Measurements from ENCODE around the gene TMEFF2.

Gene TMEFF2, protein sequence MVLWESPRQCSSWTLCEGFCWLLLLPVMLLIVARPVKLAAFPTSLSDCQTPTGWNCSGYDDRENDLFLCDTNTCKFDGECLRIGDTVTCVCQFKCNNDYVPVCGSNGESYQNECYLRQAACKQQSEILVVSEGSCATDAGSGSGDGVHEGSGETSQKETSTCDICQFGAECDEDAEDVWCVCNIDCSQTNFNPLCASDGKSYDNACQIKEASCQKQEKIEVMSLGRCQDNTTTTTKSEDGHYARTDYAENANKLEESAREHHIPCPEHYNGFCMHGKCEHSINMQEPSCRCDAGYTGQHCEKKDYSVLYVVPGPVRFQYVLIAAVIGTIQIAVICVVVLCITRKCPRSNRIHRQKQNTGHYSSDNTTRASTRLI

DNA sequence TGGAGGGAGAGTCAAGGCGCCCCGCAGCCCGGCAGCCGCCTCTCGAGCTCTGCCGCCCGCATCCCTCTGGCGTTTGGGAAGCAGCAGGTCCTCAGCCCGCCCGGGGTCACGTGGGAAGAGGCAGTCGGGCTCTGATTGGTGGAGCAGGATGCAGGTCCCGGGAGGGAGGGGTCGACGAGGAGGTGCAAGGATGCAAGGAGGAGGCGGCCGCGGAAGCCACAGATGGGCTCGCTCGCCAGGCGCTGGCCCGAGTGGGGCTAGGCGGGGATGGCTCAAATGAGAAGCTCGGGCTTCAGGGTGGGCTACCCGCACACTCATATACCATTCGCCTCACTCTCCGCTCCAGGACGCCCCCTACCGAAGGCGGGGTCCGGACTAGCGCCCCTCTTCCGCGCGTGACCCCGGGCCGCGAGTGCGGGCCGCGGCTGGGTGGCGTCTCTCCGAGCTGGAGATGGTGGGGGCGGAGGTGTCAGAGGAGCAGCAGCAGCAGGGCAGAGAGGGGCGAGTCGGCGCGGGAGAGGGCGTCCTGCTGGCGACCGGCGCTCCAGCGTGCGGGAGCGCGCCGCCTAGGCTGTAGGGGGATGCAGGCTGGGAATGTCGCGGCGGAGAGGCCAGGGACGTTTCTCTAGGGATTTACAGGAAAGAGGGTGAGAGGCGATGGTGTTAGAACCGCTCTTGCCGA is at the start of gene TMEFF2:
TSS of gene TMEFF2 (minus strand) at position 68 of the 682 bp plus-strand sequence. CDS start 409 bp downstream, outside the sequence.
- no peak for FAIRE-seq

DNA sequence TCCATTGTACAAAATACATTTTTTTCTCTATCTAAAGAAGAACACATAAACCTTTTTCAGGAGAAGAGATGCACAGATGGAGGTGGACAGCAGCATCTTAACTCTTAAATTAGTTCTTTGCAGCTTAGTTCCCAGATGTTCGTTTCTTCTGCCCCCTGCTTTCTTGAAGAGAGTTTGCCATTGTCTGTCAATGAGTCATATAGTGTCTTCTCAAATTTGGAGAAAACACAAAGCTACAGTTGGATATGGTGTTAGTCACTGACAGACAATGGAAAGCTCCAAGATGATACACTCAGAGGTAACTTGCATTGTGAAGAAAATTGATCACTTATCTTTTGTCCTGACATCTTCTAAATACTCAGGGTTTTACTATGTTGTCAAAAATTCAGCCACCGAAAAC is 48.8 kb upstream of the TMEFF2 start:
- no peak for FAIRE-seq

DNA sequence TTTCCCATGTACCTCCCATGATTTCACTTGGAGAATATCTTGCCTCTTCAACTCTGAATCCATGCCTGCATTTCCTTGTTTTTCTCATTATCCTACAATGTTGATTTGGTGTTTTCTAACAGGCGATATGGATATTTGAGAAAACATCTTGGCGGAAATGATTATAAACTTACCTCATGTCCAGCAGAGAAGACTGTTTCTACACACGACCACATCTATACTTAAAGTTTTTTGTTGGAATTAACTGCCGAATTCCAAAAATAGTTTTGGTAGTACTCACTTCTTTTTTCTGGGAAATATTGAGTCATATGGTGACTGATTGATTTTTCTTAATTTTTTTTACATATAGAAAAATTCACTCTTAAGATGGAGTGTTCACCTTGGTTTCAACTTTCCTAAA is 41.4 kb upstream of the TMEFF2 start:
- no peak for FAIRE-seq

DNA sequence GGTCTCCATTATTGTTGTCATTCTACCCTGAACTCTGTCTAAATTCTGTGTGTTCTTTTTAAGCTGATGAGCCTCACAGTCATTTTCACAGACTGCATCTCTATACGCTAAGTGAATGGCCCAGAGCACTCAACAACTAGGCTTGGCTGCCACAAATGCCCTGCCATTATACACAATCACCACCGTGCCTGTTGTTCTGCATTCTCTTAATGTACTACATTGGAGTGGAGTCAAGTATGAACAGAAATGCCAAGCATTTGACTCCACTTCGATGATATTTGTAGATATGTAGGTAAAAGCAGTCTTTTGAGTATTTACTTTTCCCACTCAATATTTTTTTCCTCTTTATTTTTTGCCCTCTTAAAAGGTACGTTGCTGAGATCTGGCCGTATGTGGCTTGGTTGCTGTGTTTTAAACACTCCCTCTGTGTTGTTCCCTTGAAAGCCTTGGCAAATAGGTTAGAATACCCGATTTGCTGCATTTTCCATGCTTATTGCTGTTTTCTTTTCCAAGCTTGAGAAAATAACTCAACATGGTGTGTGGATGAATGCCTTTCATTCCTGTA is 36.2 kb upstream of the TMEFF2 start:
- FAIRE-seq: no peak

DNA sequence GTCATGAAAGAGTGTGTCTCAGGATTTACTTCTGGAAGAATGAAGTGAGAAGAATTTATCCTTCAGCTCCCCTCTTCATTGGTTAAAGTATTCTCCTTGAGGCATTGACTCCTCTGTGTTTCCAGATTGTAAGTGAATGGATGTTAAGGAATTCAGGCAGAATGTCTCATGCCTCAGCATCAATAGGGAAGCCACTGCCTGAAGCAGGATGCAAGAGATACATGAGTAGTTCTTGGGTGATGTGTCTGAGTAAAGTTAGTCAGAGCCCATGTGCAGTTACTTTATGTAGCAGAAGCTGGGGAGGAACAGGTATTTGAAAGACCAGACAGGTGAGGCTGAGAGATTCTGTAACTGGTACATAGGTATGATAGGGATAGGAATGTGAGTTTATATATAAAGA is 34.0 kb upstream of the TMEFF2 start:
- FAIRE-seq: no peak

DNA sequence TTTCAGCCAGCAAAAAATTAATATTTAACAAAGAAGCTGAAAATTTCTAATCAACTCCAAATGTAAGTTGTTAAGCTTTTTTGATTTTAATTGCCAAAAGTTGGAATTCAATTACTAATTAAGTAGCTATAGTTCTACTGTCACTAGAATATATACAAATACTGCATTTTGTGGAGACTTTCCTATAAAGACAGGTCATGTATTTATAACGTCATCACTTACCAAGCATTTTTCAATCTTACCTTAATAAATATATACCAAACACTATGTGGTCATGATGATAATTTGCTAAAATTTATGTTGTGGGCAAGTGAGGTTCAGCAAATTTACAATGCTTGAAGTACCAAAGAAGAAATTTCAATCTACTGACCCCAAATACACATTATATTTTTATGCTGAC is 24.2 kb upstream of the TMEFF2 start:
- no peak for FAIRE-seq

DNA sequence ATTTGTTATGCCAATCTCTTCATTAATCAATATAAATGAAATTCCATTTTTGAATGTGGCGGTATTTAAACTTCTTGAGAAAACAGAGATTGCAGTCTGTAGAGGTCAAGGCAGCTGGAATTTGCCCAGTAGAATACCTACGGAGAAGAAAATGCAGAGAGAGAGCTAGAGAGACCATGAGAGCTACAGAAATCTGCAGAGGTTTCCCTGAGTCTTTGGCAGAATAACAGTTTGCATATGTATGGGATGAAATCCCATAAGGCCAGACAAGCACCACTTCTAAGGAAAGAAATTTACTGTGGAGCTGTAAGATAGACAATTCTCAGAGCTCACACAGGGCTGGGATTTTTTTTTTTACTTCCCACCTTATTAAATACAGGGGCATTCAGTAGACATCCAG is 23.6 kb upstream of the TMEFF2 start:
- FAIRE-seq: no peak

DNA sequence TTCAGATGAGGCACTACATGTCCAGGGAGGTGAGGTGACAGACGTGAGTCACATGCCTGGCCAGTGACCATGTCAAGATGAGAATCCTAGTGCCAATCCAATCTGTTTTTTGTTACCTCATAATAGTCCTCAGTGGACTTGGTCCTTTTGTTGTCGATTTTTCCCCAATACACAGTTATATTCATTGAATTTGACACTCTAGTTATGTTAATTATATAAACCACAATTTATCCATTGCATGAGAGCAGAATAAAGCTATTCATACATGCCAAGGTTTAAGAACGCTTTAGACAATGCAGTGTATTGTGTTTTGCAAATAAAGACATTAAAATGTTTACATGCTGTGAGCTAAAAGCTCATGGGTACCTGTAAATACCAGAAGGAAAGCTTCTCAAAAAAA is 21.6 kb upstream of the TMEFF2 start:
- FAIRE-seq: no peak

DNA sequence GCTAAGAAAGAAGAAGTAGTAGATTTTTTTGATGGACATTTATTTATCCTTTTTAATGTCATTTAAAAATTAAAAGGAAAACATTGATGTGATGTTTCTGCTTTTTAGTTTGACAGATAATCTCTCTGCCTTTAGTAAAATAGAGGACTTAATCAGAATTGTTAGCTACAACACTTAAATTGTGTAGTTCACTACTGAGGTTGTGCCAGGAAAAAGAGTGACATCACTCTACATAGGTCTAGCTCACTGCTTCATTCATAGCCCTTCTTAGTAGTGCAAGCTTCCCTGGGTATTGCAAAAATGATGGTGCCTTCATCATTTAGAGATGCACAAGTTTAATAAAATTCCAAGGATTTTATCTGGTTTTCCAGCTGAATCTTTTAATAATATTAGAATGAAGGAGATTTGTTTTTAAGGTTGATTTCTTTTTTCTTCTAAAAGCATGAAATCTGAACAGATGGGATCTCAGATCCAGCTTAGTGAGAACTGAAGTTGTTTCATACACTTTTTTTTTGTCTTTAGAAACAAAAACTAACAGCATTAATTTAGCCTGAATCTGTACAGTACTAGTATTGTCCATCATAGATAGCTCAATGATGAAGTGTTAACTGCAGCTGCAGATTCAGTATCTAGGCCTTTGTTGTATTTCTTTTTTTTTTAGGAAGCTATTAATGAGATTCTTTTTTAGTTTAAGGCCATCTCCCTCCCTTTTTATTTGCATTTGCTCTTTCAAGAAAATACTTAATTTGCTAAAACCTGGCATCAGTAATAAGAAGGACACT is 20.6 kb upstream of the TMEFF2 start:
- no peak for FAIRE-seq

DNA sequence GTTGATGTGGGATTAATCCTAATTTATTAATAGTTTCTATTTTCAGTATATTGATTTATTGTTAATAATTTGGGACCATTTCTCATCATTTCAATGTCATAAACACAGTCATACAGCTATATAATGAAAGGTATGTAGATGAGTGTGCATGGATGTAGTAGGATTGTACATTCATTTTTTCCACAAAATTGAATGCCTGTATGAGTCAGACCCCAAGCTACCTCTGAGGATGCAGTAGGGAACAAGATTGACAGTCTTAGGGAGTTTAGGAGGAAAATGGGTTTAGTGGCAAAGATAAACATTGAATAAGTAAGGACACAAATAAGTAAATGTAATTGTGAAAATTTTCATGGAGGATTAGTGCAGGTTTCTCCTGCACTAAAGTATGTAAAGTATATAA is 14.1 kb upstream of the TMEFF2 start:
- no peak for FAIRE-seq

DNA sequence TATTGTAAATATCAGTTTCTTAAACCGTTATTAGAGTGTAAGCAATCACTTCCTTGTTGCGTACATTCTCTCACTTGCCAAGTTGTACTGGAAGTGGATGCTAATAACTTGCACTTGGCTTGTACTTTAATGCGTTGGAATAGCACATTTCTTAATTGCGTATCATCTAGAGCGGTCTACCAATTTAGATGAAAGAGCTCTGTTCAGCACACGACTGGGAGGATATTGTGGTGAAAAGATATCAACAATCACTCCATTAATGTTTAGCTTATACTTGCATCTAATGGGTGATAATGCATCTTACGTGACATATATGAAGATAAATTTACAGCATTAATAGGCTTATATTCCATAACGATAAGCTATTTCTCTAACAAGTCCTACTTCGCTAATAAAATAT is 11.7 kb upstream of the TMEFF2 start:
- no peak for FAIRE-seq

DNA sequence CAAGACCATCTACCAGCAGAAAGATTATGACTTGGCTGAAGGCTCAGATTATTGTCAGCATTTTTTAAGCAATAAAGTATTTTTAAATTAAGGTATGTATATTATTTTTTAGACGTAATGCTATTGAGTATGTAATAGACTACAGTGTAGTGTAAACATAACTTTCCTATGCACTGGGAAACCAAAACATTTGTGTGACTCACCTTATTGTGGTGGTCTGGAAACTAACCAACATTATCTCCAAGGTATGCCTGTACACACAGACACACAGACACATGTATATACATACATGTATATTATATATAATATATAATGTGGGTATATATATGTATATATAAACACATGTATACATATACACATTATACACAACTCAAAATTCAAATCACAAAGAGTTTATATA is 9.1 kb upstream of the TMEFF2 start:
- FAIRE-seq: no peak

DNA sequence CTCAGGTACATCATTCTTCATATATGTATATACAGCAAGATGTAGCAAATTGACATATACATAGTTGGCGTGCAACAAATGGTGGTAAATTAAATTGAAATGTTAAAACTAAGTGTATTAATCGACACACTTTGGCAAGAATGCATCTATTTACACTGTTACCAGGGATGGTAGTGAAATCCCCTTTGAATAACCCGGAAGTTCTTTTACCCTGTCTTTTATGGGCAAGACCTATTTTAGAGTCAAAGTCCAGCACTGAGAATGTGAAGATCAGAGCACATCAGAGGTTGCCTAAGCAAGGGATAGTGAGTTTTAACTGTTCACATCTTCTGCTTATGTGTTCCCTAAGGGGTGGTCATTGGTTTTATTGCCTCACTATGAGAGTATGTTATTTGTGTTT is 7.6 kb upstream of the TMEFF2 start:
- FAIRE-seq: no peak

DNA sequence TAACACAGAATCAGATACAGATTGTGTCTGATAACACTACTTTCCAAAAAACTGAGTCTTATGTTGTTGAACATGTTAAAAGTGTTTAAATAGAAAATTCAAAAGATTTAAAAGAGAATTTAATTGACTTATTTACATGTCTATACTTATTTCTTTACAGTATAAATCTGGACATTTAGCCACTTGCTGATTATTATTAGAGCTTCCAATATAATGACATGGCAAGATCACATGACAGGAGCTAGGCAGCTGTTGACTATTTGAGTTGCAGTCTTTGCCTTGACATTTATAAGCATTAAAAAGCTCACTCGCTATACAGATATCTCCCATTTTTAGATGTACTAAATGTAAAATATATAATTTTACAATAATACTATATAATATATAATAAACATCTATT is 6.4 kb upstream of the TMEFF2 start:
- FAIRE-seq: no peak

DNA sequence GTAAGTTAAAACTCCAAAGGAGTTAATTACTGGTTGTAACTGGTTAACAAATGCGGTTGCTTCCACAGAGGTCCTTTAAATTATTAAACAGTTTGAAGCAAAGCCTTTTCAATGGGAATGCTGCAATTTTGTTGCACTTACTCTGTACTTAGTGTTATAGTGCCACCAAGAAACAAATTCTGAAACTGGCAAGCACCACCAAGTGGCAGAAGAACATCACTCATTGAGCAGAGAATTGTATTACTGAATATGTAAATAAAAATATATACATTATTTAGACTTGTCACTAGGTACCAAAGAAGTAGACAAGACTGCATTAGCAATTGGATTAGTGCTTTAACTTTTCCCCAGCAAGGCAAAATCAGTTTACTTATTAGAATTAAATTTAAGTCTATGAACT is 2.6 kb upstream of the TMEFF2 start:
- FAIRE-seq: no peak

DNA sequence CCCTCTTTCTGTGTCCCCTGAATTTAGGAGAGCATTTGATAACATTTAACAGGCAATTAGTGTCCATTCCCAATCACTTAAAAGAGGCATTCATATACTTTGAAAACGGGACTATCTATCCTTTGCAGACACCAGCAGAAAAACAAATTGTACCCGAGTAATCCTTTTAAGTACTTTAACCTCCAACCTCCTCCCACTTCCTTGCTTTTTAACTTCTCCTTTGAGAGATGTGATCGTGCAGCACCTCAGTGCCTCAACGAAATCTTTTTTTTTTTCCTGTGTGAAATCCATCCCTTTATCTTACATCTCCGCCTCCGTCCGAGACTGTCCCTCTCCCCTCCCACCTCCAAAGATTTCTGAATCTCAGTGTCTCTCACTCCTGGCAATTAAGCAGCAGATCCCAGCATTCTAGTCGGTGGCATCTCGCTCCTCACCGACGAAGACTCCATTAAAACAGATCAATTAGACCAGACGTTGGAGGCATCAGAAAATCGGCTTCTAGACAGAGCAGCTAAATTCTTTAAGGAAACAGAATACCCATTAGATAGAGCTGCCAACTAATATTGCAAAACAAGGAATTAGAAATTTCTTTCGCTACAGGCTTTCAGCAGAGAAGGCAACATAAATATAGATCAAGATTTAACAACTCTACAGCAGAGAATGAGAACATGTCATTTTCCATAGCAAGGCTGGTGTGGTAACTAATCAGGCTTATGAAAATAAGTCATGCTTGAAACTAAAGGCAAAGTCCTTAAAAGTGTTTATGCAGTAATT is 1.9 kb upstream of the TMEFF2 start:
- FAIRE-seq: no peak

DNA sequence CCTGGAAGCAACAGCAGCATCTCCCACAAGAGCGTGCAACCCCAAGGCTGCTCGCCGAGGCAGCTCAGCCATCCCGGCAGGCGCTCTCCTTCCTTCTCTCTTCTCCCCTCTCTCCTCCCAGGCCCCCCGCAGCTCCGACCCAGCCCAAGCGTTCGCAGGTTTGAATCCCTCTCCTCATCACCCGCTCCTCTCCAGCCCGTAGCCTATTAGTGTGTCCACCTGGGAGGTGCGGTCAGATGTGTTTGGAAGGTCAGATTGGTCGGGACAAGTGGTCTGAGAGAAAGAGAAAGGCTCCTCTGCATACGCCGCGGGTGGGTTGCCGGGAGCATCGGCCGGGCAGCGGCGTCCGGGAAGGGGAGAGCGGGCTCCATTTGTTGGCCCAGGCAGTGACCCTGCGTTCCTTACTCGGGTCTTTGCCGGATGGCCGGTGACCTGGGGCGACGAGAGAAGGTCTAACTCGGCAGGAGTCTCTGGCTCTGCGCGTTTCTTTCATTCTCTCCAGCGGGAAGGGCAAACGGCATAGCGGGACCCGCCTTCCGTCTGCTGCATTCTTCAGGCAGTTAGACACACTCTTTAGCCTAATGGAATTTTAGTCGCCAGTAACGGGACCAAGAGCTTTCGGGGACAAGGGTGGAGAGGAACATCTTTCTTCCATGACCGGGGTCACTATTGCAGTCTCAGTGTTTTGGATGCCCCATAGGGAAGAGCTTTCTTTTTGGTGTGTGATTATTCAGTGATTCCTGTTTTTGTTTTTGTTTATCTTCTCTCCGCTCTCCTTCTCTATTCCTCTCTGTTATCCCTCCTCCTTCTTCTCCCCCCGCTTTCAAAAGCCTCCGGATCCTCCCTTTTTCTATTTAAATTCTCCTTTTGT is 1.1 kb upstream of the TMEFF2 start:
- FAIRE-seq: no peak

DNA sequence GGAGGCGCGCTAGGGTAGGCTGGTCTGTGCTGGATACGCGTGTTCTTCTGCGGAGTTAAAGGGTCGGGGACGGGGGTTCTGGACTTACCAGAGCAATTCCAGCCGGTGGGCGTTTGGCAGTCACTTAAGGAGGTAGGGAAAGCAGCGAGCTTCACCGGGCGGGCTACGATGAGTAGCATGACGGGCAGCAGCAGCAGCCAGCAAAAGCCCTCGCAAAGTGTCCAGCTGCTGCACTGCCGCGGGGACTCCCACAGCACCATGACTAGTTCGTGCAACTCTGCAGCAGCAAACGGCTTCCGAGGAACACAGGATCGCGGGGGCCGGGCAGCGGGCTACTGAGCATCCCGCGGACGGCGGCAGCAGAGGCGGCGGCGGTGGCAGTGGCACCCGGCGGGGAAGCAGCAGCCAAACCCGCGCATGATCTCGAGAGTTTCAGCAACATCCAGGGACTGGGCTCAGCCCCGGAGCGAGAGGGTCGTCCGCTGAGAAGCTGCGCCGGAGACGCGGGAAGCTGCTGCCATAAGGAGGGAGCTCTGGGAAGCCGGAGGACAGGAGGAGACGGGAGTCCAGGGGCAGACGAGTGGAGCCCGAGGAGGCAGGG is 368 bp downstream of the TMEFF2 start:
- FAIRE-seq: no peak

DNA sequence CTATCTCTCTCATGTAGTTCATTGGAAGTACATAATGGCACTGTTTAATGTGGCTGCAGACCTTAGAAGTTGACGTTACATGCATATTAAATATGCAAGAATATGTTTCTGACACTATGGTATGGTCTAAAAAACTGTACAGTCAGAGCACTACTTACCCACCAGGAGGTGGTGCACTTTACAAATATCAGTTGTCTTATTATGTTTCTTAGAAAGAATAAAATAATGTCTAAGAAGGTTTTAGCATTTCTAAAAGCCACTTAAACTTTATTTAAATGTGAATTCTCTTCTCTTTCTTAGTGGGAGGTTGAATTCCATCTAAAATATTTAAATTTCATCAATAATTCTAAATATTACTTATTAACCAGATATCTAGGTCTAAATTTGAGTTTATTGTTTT is 4.3 kb downstream of the TMEFF2 start:
- FAIRE-seq: no peak

DNA sequence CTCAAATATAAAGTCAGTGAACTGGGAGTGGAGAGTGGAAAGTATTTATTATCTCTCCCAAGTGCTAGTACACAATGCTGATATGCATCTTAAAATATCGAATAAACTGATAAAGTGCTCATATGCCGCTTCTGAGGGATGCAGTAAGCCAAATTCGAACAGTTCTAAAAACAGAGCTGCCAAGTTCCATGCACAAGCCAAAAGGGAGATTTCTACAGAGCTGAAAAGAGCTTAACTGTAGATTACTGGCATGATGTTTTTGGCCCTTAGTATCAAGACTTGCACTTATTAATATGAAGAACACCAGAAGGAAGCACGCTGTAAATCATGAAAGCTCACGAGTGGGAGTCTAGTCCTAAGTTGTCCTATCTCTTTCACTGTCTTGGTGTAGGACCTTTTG is 7.9 kb downstream of the TMEFF2 start:
- FAIRE-seq: no peak

DNA sequence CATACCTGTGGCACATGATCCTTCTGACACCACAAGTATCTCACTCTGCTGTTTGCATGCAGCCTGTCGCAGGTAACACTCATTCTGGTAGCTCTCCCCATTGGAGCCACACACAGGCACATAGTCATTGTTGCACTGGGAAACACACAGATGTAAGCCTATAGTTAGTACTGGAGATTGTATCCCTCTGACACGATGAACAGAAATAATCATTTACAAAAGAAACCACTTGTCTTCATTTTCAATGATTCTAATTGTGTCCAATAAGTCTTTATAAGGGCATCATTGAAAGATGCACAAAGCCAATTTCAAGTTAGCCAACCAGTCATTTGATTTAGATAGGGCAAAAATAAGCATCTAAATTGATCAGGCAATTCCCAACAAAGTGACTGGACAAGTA is 10.4 kb downstream of the TMEFF2 start:
- no peak for FAIRE-seq

Measured in islet of Langerhans (tissue), 1 donor.